Right lobe of liver (tissue), 6 donors: ENCODE measurements around the gene ZFAND3. TPM values are rescaled to one million over a fixed set of nuclear protein-coding genes. Genes with fewer than 3 reads are reported as not detected.
"Not testable (repeated sequence)": the region's sequence is repeated elsewhere in the genome, so short reads cannot be mapped to it uniquely, and the experiment has no call there.

ENCODE experiments used
- ATAC-seq, 4 donors: fragments of 200-7000 bp; cut with Tn5 transposase; one replicate each; pipeline ENCODE4 v1.9.1; 2020; ENCODE audit warnings: mild to moderate bottlenecking in 4 of 4, moderate library complexity in 4 of 4
- DNase-seq, 3 donors: peaks; one replicate each; pipeline ENCODE4 v3.0.0-alpha.2; 2020
- H3K27ac ChIP-seq, 3 donors: fragments of 200-600 bp; one replicate each; pipeline ENCODE4 v1.8.0; 2022
- H3K27me3 ChIP-seq, 2 donors: fragments of 200-600 bp; one replicate each; pipeline ENCODE4 v1.8.0; 2022
- H3K36me3 ChIP-seq, 4 donors: fragments of 200-600 bp; sonication (generic) in 1 of 4; one replicate each; pipeline versions ENCODE4 v1.5.1 to v1.8.0; 2017 to 2022; ENCODE audit warnings: control low read depth in 1 of 4
- H3K4me1 ChIP-seq, 4 donors: fragments of 200-600 bp; sonication (generic) in 1 of 4; one replicate each; pipeline versions ENCODE4 v1.5.1 to v1.8.0; 2017 to 2022; ENCODE audit warnings: control low read depth in 1 of 4
- H3K4me3 ChIP-seq, 3 donors: fragments of 200-600 bp; one replicate each; pipeline ENCODE4 v1.8.0; 2022
- H3K9me3 ChIP-seq, 4 donors: fragments of 200-600 bp; sonication (generic) in 1 of 4; one replicate each; pipeline versions ENCODE4 v1.5.1 to v1.8.0; 2017 to 2022; ENCODE audit warnings: control low read depth in 1 of 4
- CTCF ChIP-seq, 4 donors: fragments of 200-600 bp in 3 of 4; fragments of 450-650 bp in 1 of 4; IDR thresholded peaks; one replicate each; pipeline versions ENCODE4 v1.5.1 to v1.8.0; 2016 to 2022; ENCODE audit warnings: antibody characterized with exemption in 4 of 4, mild to moderate bottlenecking in 2 of 4
- POLR2A ChIP-seq: fragments of 450-650 bp; IDR thresholded peaks from one replicate; pipeline ENCODE4 v1.6.1; 2017; ENCODE audit warnings: antibody characterized with exemption, mild to moderate bottlenecking
- WGBS: methylation state at CpG from one replicate; pipeline ENCODE4 v1.1.6; 2018; ENCODE audit warnings: low coverage, low lambda C conversion rate; ENCODE audit not compliant: insufficient coverage; ENCODE audit errors: missing lambda C conversion rate; 5-methylcytosine and 5-hydroxymethylcytosine counted together
- intact Hi-C, 2 donors: fragments of 100-400 bp; cut with DNase I; formaldehyde crosslinking; loops; one replicate each; pipeline versions ENCODE4 v1.11.2 to v1.14.1; 2022
- total RNA-seq, 6 experiments: library from RNA; depleted of rRNA in 2 of 6; stranded (reverse); fragments of >200 nt in 2 of 6; fragmentation: NEBNext Ultra II Directional in 3 of 6; extraction: Animal tissue kit (Norgen Biotek cat#: 25700) in 3 of 6; gene quantifications; one replicate each; pipeline versions ENCODE4 v1.1.0 to v1.2.4, GENCODE V29; 2016 to 2023
- donor health status: DM: no; HTN: yes; CAD: no.
- donor health status: DM: no; HTN: no; CAD: no.
- donor health status: DM: no; HTN: no; CAD: no.
- donor health status: DM: no; HTN: yes; CAD: no.
- donor health status: DM: no; HTN: yes; CAD: no.

ZFAND3 gene
- total RNA-seq, 6 experiments from 2014 or later = 43.1 to 66.5 (median 53.2) TPM

GRCh38 chr6:38115626-38116008 is 296.1 kb downstream of the ZFAND3 start:
- Histone ChIP-seq H3K36me3 (peaks cover 0 to 23% (median 2%) of the 10 kb centered on the region in 4 donors), H3K4me3 (no peak overlapping the region), H3K27ac (no peak overlapping the region), H3K27me3 (no peaks in the 10 kb centered on the region), H3K4me1 (no peaks in the 10 kb centered on the region), H3K9me3 (no peaks in the 10 kb centered on the region)
- TF ChIP-seq POLR2A = no peak
- no peak for TF ChIP-seq CTCF (IDR thresholded peaks at IDR 0.05)
- ATAC-seq (no peak), DNase-seq (no peak)
- 80% methylated on average over 2 of the region's 3 CpGs for WGBS
- intact Hi-C loops = no loop called here

DNA sequence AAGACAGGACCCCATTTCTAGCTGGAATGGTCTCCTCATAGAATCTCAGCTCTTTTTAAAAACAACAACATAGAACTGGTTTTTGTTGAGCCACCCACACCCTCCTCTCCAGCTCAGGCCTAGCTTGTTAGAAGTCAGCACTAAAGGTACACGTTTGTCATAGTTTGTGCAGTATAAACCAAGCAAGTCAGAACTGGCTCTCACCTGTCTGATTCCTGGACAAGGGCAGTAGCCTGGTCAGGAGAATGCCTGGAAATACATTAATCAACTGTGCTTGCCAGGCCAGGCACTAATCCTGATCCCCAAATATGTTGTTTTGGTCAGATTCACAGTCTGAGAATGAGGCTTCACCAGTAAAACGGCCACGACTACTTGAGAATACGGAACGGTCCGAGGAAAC is 296.7 kb downstream of the ZFAND3 start:
- H3K27ac ChIP-seq = no peak overlapping the region
- no peaks in the 10 kb centered on the region for H3K9me3 ChIP-seq
- H3K27me3 ChIP-seq = no peaks in the 10 kb centered on the region
- H3K4me3 ChIP-seq = no peak overlapping the region
- H3K36me3 ChIP-seq = peaks cover 0 to 24% (median 3%) of the 10 kb centered on the region in 4 donors
- ATAC-seq (no peak), DNase-seq (no peak)
- TF ChIP-seq CTCF (IDR thresholded peaks at IDR 0.05) (no peak), POLR2A (no peak)
- WGBS = 97% methylated on average over 5 of the region's 6 CpGs
- no peaks in the 10 kb centered on the region for H3K4me1 ChIP-seq
- intact Hi-C loops = no loop called here

DNA sequence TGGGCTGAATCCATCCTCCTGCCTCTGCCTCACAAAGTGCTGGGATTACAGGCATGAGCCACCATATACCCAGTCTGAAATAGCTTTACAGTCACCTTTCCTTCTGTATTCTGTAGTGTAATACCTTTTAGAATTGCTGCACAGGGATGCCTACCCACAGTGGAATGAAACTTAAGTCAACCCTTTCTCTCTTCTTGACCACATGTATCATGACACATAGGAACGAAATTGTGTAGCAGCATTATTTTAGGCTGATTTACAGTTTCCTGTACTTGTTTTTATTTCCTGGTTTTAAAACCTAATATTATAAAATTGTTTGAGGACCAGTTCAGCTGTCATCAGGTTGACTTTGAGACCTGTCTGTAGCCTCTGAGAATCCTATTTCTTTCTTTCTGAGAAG is 297.8 kb downstream of the ZFAND3 start:
- intact Hi-C loops = no loop called here
- Histone ChIP-seq H3K4me3 (no peak overlapping the region), H3K27ac (no peak overlapping the region), H3K36me3 (peaks cover 0 to 24% (median 3%) of the 10 kb centered on the region in 4 donors), H3K4me1 (no peaks in the 10 kb centered on the region), H3K9me3 (no peaks in the 10 kb centered on the region), H3K27me3 (no peaks in the 10 kb centered on the region)
- ATAC-seq = no peak
- 62% methylated on average over 1 of the region's 1 CpG for WGBS
- TF ChIP-seq POLR2A = no peak
- TF ChIP-seq CTCF (IDR thresholded peaks at IDR 0.05) = no peak
- DNase-seq = no peak

GRCh38 chr6:38118791-38119365 is 299.4 kb downstream of the ZFAND3 start:
- WGBS = 75% methylated on average over 1 of the region's 2 CpGs
- ATAC-seq = no peak
- Histone ChIP-seq H3K27me3 (no peaks in the 10 kb centered on the region), H3K27ac (no peak overlapping the region), H3K36me3 (peaks cover 0 to 24% (median 3%) of the 10 kb centered on the region in 4 donors), H3K4me3 (no peak overlapping the region), H3K4me1 (no peaks in the 10 kb centered on the region), H3K9me3 (no peaks in the 10 kb centered on the region)
- TF ChIP-seq POLR2A (no peak), CTCF (IDR thresholded peaks at IDR 0.05) (no peak)
- DNase-seq = no peak
- intact Hi-C loops = no loop called here

GRCh38 chr6:38119516-38119915 is 300.0 kb downstream of the ZFAND3 start:
- no peak for DNase-seq
- ATAC-seq = no peak
- no peaks in the 10 kb centered on the region for H3K9me3 ChIP-seq
- no peak overlapping the region for H3K27ac ChIP-seq
- H3K36me3 ChIP-seq = peaks cover 0 to 24% (median 3%) of the 10 kb centered on the region in 4 donors
- H3K4me1 ChIP-seq = no peaks in the 10 kb centered on the region
- 86% methylated on average over 6 of the region's 6 CpGs for WGBS
- H3K4me3 ChIP-seq = no peak overlapping the region
- no peak for TF ChIP-seq POLR2A
- no peak for TF ChIP-seq CTCF (IDR thresholded peaks at IDR 0.05)
- no peaks in the 10 kb centered on the region for H3K27me3 ChIP-seq
- intact Hi-C loops = no loop called here

GRCh38 chr6:38124224-38124926 is 304.8 kb downstream of the ZFAND3 start:
- peaks cover 0 to 12% (median under 1%) of the 10 kb centered on the region in 4 donors for H3K36me3 ChIP-seq
- ATAC-seq, H3K9me3 ChIP-seq, H3K4me1 ChIP-seq, DNase-seq, intact Hi-C loops, H3K27ac ChIP-seq, H3K4me3 ChIP-seq, H3K27me3 ChIP-seq: not testable (repeated sequence)
- WGBS = 89% methylated on average over 15 of the region's 40 CpGs
